Adrenal gland (tissue), 5 donors: Measurements from ENCODE around the gene FAM111B.

Source experiments
- POLR2A ChIP-seq, 2 donors: fragments of 450-650 bp; IDR thresholded peaks; one replicate each; pipeline ENCODE4 v1.6.1; 2017; ENCODE audit warnings: antibody characterized with exemption in 2 of 2, mild to moderate bottlenecking in 2 of 2, moderate library complexity in 1 of 2
- TF ChIP-seq, protein P1 (sequence below), 6 experiments: fragments of 450-650 bp in 4 of 6; fragments of 200-600 bp in 2 of 6; sonication (generic) in 1 of 6; IDR thresholded peaks; 1 replicate in 5 of 6; 2 replicates in 1 of 6; pipeline versions ENCODE4 v1.5.1 to v1.8.0; 2016 to 2021; ENCODE audit warnings: antibody characterized with exemption in 6 of 6, mild to moderate bottlenecking in 2 of 6, moderate library complexity in 1 of 6
- donor health status: DM: no; HTN: no; CAD: no.

- TF ChIP-seq, protein P1, sequence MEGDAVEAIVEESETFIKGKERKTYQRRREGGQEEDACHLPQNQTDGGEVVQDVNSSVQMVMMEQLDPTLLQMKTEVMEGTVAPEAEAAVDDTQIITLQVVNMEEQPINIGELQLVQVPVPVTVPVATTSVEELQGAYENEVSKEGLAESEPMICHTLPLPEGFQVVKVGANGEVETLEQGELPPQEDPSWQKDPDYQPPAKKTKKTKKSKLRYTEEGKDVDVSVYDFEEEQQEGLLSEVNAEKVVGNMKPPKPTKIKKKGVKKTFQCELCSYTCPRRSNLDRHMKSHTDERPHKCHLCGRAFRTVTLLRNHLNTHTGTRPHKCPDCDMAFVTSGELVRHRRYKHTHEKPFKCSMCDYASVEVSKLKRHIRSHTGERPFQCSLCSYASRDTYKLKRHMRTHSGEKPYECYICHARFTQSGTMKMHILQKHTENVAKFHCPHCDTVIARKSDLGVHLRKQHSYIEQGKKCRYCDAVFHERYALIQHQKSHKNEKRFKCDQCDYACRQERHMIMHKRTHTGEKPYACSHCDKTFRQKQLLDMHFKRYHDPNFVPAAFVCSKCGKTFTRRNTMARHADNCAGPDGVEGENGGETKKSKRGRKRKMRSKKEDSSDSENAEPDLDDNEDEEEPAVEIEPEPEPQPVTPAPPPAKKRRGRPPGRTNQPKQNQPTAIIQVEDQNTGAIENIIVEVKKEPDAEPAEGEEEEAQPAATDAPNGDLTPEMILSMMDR (IDR thresholded peaks at IDR 0.05), result no peak
- TF ChIP-seq POLR2A (IDR thresholded peaks at IDR 0.05), result no peak
These were observed 45.4 kb downstream of the FAM111B start for GRCh38 chr11:59152312-59152951.
